Activated naive CD4-positive, alpha-beta T cell treated with anti-CD3 and anti-CD28 coated beads for 36 hours (primary cell): Measurements from ENCODE around the gene FSD2. TPM values are rescaled to one million over a fixed set of nuclear protein-coding genes. Genes with fewer than 3 reads are reported as not detected.
A peak's percentile ranks its signal among the peaks of the same experiment; 100 is the strongest.

Source experiments
- CTCF ChIA-PET: fragments of 350-600 bp; sonication (Branson Sonifier 250); formaldehyde crosslinking; loops from one replicate; lab custom pipeline; 2021; ENCODE audit warnings: antibody characterized with exemption; lab: Charles Lee
- DNase-seq: peaks from one replicate; pipeline ENCODE4 v3.0.0-alpha.2; 2020
- H3K27ac Mint-ChIP-seq: one replicate; pipeline ENCODE4 v1.8.0; 2021; ENCODE audit warnings: mild to moderate bottlenecking, mixed read lengths
- H3K27me3 Mint-ChIP-seq: one replicate; pipeline ENCODE4 v1.8.0; 2021; ENCODE audit warnings: low read depth, mixed read lengths
- H3K36me3 Mint-ChIP-seq: one replicate; pipeline ENCODE4 v1.8.0; 2021; ENCODE audit warnings: low read depth, mixed read lengths
- H3K4me1 Mint-ChIP-seq: one replicate; pipeline ENCODE4 v1.8.0; 2021; ENCODE audit warnings: low read depth, mixed read lengths
- H3K4me3 Mint-ChIP-seq: one replicate; pipeline ENCODE4 v1.8.0; 2021; ENCODE audit warnings: mild to moderate bottlenecking, moderate library complexity, mixed read lengths
- H3K9me3 Mint-ChIP-seq: one replicate; pipeline ENCODE4 v1.8.0; 2021; ENCODE audit warnings: mixed read lengths
- intact Hi-C: fragments of 100-400 bp; cut with micrococcal nuclease; formaldehyde crosslinking; loops from one replicate; pipeline ENCODE4 v1.15.1; 2023
- total RNA-seq, 2 experiments: library from RNA; stranded (reverse); gene quantifications; one replicate each; pipeline ENCODE4 v1.2.3, GENCODE V29; 2021

The FSD2 gene
- total RNA-seq, 2 experiments from 2014 or later: not detected

- H3K9me3 Mint-ChIP-seq: no peaks in the 10 kb centered on the region
- H3K36me3 Mint-ChIP-seq: no peaks in the 10 kb centered on the region
- H3K27ac Mint-ChIP-seq: no peak overlapping the region
- intact Hi-C loops: loop anchor here (5.0 kb wide), 1 partner anchor 142 kb away; the partner anchor contains the start of gene RAMAC
- H3K4me3 Mint-ChIP-seq: no peak overlapping the region
- CTCF ChIA-PET: no interaction called here
- no peaks in the 10 kb centered on the region for H3K27me3 Mint-ChIP-seq
- no peak for DNase-seq
- H3K4me1 Mint-ChIP-seq: peaks cover 16% of the 10 kb centered on the region
Observed at GRCh38 chr15:82845686-82846085, 39.8 kb upstream of the FSD2 start.

DNA sequence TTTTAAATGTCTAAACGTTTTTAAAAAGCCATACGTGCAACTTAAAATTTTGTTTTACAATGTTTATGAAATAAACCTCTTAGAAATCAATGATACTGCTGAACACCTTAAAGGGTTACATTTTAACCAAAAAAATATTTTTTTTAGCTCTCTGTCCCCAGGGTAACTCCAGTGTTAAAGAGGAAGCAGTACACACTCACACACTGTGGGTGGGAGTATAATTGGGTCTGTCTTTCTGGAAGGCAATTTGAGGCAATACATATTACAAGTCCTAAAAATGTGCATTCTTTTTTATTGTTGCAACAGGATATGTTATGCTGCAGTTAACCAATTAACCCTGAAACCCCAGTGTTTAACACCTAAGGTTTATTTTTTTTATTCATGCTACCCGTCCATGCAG is 37.7 kb upstream of the FSD2 start:
- Mint-ChIP-seq H3K27ac (no peak overlapping the region), H3K9me3 (no peaks in the 10 kb centered on the region), H3K4me3 (no peak overlapping the region), H3K27me3 (no peaks in the 10 kb centered on the region), H3K4me1 (peaks cover 8% of the 10 kb centered on the region), H3K36me3 (no peaks in the 10 kb centered on the region)
- intact Hi-C loops: no loop called here
- no peak for DNase-seq
- CTCF ChIA-PET: no interaction called here

DNA sequence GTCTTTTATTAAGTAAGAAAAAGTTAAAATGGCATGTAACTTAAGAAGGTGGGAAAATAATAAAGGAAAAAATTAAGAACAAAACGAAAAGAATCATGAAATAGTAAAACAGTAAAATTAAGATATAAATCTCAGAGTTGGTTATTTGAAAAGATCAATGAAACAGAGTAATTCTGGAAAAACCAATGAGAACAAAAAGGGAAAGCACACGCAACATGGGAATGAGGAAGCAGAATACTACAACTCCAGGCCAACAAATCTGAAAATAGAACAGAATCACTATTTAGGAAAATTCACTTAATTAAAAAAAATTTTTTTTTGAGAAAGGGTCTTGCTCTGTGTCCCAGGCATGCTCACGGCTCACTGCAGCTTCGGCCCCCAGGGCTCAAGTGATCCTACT is 34.3 kb upstream of the FSD2 start:
- no peak for DNase-seq
- Mint-ChIP-seq H3K27ac (no peak overlapping the region), H3K27me3 (no peaks in the 10 kb centered on the region), H3K4me3 (no peak overlapping the region), H3K9me3 (no peaks in the 10 kb centered on the region), H3K36me3 (peaks cover 25% of the 10 kb centered on the region), H3K4me1 (peaks cover 8% of the 10 kb centered on the region)
- CTCF ChIA-PET: no interaction called here
- intact Hi-C loops: no loop called here

GRCh38 chr15:82839136-82839535 is 33.3 kb upstream of the FSD2 start:
- no peak for DNase-seq
- CTCF ChIA-PET: no interaction called here
- no peak overlapping the region for H3K27ac Mint-ChIP-seq
- intact Hi-C loops: no loop called here
- H3K4me3 Mint-ChIP-seq: no peak overlapping the region
- peaks cover 2% of the 10 kb centered on the region for H3K4me1 Mint-ChIP-seq
- no peaks in the 10 kb centered on the region for H3K27me3 Mint-ChIP-seq
- H3K36me3 Mint-ChIP-seq: peaks cover 31% of the 10 kb centered on the region
- no peaks in the 10 kb centered on the region for H3K9me3 Mint-ChIP-seq

- no peak overlapping the region for H3K4me3 Mint-ChIP-seq
- no peak for DNase-seq
- H3K27ac Mint-ChIP-seq: no peak overlapping the region
- no peaks in the 10 kb centered on the region for H3K27me3 Mint-ChIP-seq
- CTCF ChIA-PET: no interaction called here
- H3K4me1 Mint-ChIP-seq: peaks cover 1% of the 10 kb centered on the region
- H3K36me3 Mint-ChIP-seq: peaks cover 37% of the 10 kb centered on the region
- no peaks in the 10 kb centered on the region for H3K9me3 Mint-ChIP-seq
- intact Hi-C loops: no loop called here
Observed at GRCh38 chr15:82838096-82838735, 32.3 kb upstream of the FSD2 start.

DNA sequence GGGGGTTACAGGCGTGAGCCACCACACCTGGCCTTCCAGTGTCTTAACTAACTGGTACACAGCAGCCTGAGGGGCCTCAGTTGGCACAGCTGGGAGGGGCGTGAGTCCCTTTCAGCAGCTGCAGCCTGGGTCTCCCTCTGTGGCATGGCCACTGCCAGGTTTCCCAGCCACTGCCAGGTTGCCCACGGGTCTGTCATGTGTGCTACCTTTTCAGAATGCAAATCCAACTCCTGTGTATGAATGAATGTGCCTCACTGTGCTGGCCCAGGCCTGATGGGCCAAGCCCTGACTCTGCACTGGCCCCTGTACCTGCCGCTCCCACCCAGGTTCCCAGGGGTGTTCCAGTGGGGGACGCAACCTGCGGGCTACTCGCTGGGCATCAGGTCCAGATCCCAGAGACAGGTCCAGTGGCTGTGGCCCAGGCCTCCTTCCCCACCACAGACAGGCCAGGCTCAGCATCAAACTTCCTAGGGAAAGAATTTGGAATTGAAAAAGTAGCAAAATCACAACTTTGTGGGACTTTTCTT is 29.6 kb upstream of the FSD2 start:
- H3K36me3 Mint-ChIP-seq: peaks cover 56% of the 10 kb centered on the region
- H3K9me3 Mint-ChIP-seq: no peaks in the 10 kb centered on the region
- intact Hi-C loops: no loop called here
- CTCF ChIA-PET: no interaction called here
- H3K4me3 Mint-ChIP-seq: no peak overlapping the region
- H3K4me1 Mint-ChIP-seq: peaks cover 20% of the 10 kb centered on the region
- H3K27me3 Mint-ChIP-seq: no peaks in the 10 kb centered on the region
- no peak for DNase-seq
- H3K27ac Mint-ChIP-seq: no peak overlapping the region

DNA sequence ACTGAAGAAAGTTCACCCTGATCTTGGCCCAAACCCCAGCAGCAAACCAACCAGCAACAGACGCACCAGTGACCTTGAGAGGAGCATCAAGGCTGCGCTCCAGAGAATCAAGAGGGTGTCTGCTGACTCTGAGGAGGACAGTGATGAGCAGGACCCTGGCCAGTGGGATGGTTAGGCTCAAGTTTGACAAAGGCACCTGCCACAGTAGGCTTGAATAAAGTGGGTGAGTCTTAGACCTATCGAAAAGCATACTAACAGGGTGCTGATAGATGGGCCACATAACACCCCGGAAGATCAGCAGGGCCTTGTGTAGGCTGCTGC is 27.5 kb upstream of the FSD2 start:
- intact Hi-C loops: no loop called here
- Mint-ChIP-seq H3K4me1 (peaks cover 21% of the 10 kb centered on the region), H3K4me3 (no peak overlapping the region), H3K27me3 (no peaks in the 10 kb centered on the region), H3K27ac (no peak overlapping the region), H3K9me3 (no peaks in the 10 kb centered on the region), H3K36me3 (peaks cover 67% of the 10 kb centered on the region)
- no peak for DNase-seq
- CTCF ChIA-PET: interaction anchor here (0.7 to 1.0 kb wide), 3 partner anchors 16 to 167 kb away, joined by 3 to 4 read pairs (median 3); no protein-coding TSS in a partner anchor

- DNase-seq: peak; percentile 74
- H3K36me3 Mint-ChIP-seq: peaks cover 68% of the 10 kb centered on the region
- peaks cover 27% of the 10 kb centered on the region for H3K4me1 Mint-ChIP-seq
- H3K4me3 Mint-ChIP-seq: no peak overlapping the region
- no peaks in the 10 kb centered on the region for H3K27me3 Mint-ChIP-seq
- H3K9me3 Mint-ChIP-seq: no peaks in the 10 kb centered on the region
- H3K27ac Mint-ChIP-seq: peak overlapping the region; percentile 46
- intact Hi-C loops: loop anchor here (1.0 kb wide), 3 partner anchors 21 to 154 kb away; partner anchors contain the start of gene RAMAC
- CTCF ChIA-PET: interaction anchor here (0.7 to 1.0 kb wide), 3 partner anchors 17 to 167 kb away, joined by 3 to 4 read pairs (median 3); no protein-coding TSS in a partner anchor
Observed at GRCh38 chr15:82832601-82833361, 26.9 kb upstream of the FSD2 start.

DNA sequence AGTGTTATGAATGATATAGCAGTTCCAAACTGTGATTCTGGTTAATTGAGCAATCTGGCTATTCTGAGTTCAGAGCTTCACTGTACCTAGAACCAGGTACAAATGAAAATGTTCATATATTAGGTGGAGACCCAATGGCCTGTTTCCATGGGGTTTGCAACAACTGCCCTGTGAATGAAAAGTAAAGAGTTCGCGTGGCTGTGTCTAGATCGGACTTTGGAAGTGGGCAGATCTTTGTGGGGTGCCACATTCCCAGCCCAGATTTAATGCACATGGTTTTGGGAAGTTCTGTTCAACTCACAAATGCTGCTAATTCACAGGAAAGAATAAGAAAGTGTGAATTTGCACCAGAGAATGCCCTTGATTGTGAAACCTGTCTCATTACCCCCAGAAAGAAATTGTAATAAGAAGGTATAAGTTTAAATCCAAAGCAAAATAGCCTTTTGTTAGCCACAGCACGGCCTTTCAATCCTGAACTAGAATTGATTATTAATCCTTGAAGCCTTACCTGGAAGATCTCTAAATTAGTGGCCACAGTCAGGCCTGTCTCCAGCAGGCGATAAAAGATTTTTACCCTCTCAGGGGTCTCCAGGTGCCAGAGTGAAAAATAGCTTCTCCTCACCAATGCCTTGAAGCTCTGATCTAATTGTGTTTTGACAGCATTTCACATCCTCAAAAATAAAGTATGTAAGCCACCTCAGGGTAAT is 26.2 kb upstream of the FSD2 start:
- H3K27ac Mint-ChIP-seq: no peak overlapping the region
- peaks cover 27% of the 10 kb centered on the region for H3K4me1 Mint-ChIP-seq
- H3K4me3 Mint-ChIP-seq: no peak overlapping the region
- CTCF ChIA-PET: interaction anchor here (1.0 kb wide), 1 partner anchor 18 kb away, joined by 4 read pairs; no protein-coding TSS in a partner anchor
- H3K27me3 Mint-ChIP-seq: no peaks in the 10 kb centered on the region
- peaks cover 63% of the 10 kb centered on the region for H3K36me3 Mint-ChIP-seq
- DNase-seq: no peak
- H3K9me3 Mint-ChIP-seq: no peaks in the 10 kb centered on the region
- intact Hi-C loops: loop anchor here (1.0 kb wide), 3 partner anchors 21 to 154 kb away; partner anchors contain the start of gene RAMAC

DNA sequence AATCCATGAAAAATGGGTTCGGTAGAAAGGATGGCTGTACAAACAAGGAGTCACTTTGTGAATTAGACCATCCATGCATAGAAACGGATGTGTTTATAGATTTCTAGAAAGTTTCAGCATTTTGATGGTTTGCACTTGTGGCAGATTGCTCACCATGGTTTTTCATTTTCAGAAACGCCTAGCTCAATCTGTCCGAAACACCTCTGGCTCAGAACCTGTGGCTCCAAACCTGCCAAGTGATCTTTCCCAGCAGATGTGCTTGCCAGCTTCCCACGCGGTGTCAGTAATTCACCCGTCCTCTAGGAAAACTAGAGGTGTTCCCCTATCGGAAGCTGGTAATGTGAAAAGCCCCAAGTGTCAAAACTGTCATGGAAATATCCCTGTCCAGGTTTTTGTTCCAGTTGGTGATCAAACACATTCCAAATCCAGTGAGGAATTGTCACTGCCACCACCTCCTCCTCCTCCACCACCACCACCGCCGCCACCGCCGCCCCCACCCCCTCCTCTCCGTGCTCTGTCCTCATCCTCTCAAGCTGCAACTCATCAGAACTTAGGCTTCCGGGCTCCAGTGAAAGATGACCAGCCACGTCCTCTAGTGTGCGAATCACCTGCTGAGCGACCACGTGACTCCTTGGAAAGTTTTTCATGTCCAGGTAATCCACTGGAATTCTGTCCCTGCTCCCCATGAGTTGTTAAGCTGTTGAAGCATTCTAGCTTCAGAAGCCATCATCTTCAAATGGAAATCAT is 24.7 kb upstream of the FSD2 start:
- DNase-seq: no peak
- Mint-ChIP-seq H3K27me3 (no peaks in the 10 kb centered on the region), H3K4me1 (peaks cover 27% of the 10 kb centered on the region), H3K9me3 (no peaks in the 10 kb centered on the region), H3K36me3 (peaks cover 59% of the 10 kb centered on the region), H3K27ac (no peak overlapping the region), H3K4me3 (no peak overlapping the region)
- intact Hi-C loops: no loop called here
- CTCF ChIA-PET: no interaction called here

- no peaks in the 10 kb centered on the region for H3K27me3 Mint-ChIP-seq
- no peak for DNase-seq
- intact Hi-C loops: no loop called here
- peaks cover 54% of the 10 kb centered on the region for H3K36me3 Mint-ChIP-seq
- H3K4me1 Mint-ChIP-seq: peaks cover 27% of the 10 kb centered on the region
- H3K27ac Mint-ChIP-seq: no peak overlapping the region
- CTCF ChIA-PET: no interaction called here
- no peak overlapping the region for H3K4me3 Mint-ChIP-seq
- no peaks in the 10 kb centered on the region for H3K9me3 Mint-ChIP-seq
Observed at GRCh38 chr15:82829234-82829633, 23.4 kb upstream of the FSD2 start.

DNA sequence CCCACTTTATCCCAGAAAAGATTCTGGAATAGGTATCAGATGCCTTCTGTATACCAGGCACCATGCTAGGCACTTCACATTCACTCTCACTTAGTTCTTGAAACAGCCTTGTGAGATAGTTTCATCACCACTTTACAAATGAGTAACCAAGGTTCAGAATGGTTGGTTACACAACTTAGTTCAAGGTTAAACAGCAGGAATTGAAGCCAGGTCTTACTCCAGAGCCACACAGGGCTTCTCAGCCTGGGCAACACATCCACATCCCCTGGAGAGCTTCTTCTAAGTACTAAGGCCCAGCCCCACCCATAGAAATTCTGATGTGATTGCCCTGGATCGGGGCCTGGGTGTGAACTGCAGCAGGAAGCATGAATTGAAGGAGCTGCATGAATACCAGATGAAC is 22.2 kb upstream of the FSD2 start:
- no peaks in the 10 kb centered on the region for H3K9me3 Mint-ChIP-seq
- CTCF ChIA-PET: interaction anchor here (0.8 kb wide), 1 partner anchor 178 kb away, joined by 3 read pairs; no protein-coding TSS in a partner anchor
- intact Hi-C loops: no loop called here
- H3K4me3 Mint-ChIP-seq: no peak overlapping the region
- peaks cover 24% of the 10 kb centered on the region for H3K4me1 Mint-ChIP-seq
- no peak for DNase-seq
- peaks cover 47% of the 10 kb centered on the region for H3K36me3 Mint-ChIP-seq
- no peak overlapping the region for H3K27ac Mint-ChIP-seq
- H3K27me3 Mint-ChIP-seq: no peaks in the 10 kb centered on the region
